ENCODE results near the gene TMEM72.

The TMEM72 gene

GRCh38 chr10:44977287-44978212 is 66.4 kb downstream of the TMEM72 start:
- Histone ChIP-seq H3K4me3 (ENCODE audit: low read depth in 1 of 2, low read length in 2 of 2) (no peak overlapping the region), H3K79me2 (ENCODE audit: insufficient read depth, low read length) (no peaks in the 10 kb centered on the region), H3K27me3 (ENCODE audit: insufficient read depth, low read length, poor library complexity) (no peaks in the 10 kb centered on the region), H2AFZ (ENCODE audit: low read depth, low read length) (no peak overlapping the region), H3K4me1 (ENCODE audit: insufficient read depth, low read length) (peaks cover 29% of the 10 kb centered on the region), H3K9ac (ENCODE audit: low read depth, low read length) (no peak overlapping the region), H3K9me3 (ENCODE audit: insufficient read depth, low read length, severe bottlenecking) (no peaks in the 10 kb centered on the region), H3K4me2 (ENCODE audit: insufficient read depth, low read length) (no peak overlapping the region), H3K36me3 (ENCODE audit: insufficient read depth, low read length) (no peaks in the 10 kb centered on the region), H3K27ac (ENCODE audit: low read length) (no peak overlapping the region), H4K20me1 (ENCODE audit: insufficient read depth, low read length) (no peaks in the 10 kb centered on the region)
- DNase-seq: no peak
- no peak for ATAC-seq (ENCODE audit: insufficient read depth, low read depth)
- TF ChIP-seq EZH2 (IDR thresholded peaks at IDR 0.05; ENCODE audit: borderline replicate concordance, low read depth, low read length, severe bottlenecking): no peak
- TF ChIP-seq, protein P1, sequence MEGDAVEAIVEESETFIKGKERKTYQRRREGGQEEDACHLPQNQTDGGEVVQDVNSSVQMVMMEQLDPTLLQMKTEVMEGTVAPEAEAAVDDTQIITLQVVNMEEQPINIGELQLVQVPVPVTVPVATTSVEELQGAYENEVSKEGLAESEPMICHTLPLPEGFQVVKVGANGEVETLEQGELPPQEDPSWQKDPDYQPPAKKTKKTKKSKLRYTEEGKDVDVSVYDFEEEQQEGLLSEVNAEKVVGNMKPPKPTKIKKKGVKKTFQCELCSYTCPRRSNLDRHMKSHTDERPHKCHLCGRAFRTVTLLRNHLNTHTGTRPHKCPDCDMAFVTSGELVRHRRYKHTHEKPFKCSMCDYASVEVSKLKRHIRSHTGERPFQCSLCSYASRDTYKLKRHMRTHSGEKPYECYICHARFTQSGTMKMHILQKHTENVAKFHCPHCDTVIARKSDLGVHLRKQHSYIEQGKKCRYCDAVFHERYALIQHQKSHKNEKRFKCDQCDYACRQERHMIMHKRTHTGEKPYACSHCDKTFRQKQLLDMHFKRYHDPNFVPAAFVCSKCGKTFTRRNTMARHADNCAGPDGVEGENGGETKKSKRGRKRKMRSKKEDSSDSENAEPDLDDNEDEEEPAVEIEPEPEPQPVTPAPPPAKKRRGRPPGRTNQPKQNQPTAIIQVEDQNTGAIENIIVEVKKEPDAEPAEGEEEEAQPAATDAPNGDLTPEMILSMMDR (IDR thresholded peaks at IDR 0.05; ENCODE audit: borderline replicate concordance, extremely low read depth, low read length, poor library complexity, severe bottlenecking): no peak

- Histone ChIP-seq H3K4me2 (ENCODE audit: insufficient read depth, low read length) (no peak overlapping the region), H3K9me3 (ENCODE audit: insufficient read depth, low read length, severe bottlenecking) (no peaks in the 10 kb centered on the region)
- no peak for DNase-seq
Observed at GRCh38 chr10:44978213-44978569, 67.1 kb downstream of the TMEM72 start.

GRCh38 chr10:44978570-44979280 is 67.6 kb downstream of the TMEM72 start, which contains the start of gene DEPP1:
TSS of gene DEPP1 (minus strand) at chr10:44978809. CDS start at chr10:44978030, 779 bp downstream.
- Histone ChIP-seq H3K4me3 (ENCODE audit: low read depth in 1 of 2, low read length in 2 of 2) (no peak within 1 kb of the TSS), H3K4me2 (ENCODE audit: insufficient read depth, low read length) (no peak within 1 kb of the TSS), H3K79me2 (ENCODE audit: insufficient read depth, low read length) (no peaks in the 10 kb centered on the region), H3K9ac (ENCODE audit: low read depth, low read length) (no peak within 1 kb of the TSS), H3K4me1 (ENCODE audit: insufficient read depth, low read length) (peaks cover 21% of the 10 kb centered on the region), H3K36me3 (ENCODE audit: insufficient read depth, low read length) (no peaks in the 10 kb centered on the region), H3K27ac (ENCODE audit: low read length) (no peak within 1 kb of the TSS), H3K9me3 (ENCODE audit: insufficient read depth, low read length, severe bottlenecking) (no peaks in the 10 kb centered on the region), H4K20me1 (ENCODE audit: insufficient read depth, low read length) (no peaks in the 10 kb centered on the region), H3K27me3 (ENCODE audit: insufficient read depth, low read length, poor library complexity) (no peaks in the 10 kb centered on the region), H2AFZ (ENCODE audit: low read depth, low read length) (no peak within 1 kb of the TSS)
- no peak for DNase-seq
- ATAC-seq (ENCODE audit: insufficient read depth, low read depth): no peak
- TF ChIP-seq, protein P1 (IDR thresholded peaks at IDR 0.05; ENCODE audit: borderline replicate concordance, extremely low read depth, low read length, poor library complexity, severe bottlenecking): no peak
- no peak for TF ChIP-seq EZH2 (IDR thresholded peaks at IDR 0.05; ENCODE audit: borderline replicate concordance, low read depth, low read length, severe bottlenecking)

More at GRCh38 chr10:44978213-44978569, 67.1 kb downstream of the TMEM72 start:
- peaks cover 26% of the 10 kb centered on the region for H3K4me1 ChIP-seq (ENCODE audit: insufficient read depth, low read length)
- no peak overlapping the region for H3K9ac ChIP-seq (ENCODE audit: low read depth, low read length)
- ATAC-seq (ENCODE audit: insufficient read depth, low read depth): no peak
- H3K27ac ChIP-seq (ENCODE audit: low read length): no peak overlapping the region
- H3K27me3 ChIP-seq (ENCODE audit: insufficient read depth, low read length, poor library complexity): no peaks in the 10 kb centered on the region
- H4K20me1 ChIP-seq (ENCODE audit: insufficient read depth, low read length): no peaks in the 10 kb centered on the region
- no peak overlapping the region for H3K4me3 ChIP-seq (ENCODE audit: low read depth in 1 of 2, low read length in 2 of 2)
- no peak for TF ChIP-seq EZH2 (IDR thresholded peaks at IDR 0.05; ENCODE audit: borderline replicate concordance, low read depth, low read length, severe bottlenecking)
- TF ChIP-seq, protein P1 (IDR thresholded peaks at IDR 0.05; ENCODE audit: borderline replicate concordance, extremely low read depth, low read length, poor library complexity, severe bottlenecking): no peak
- H3K79me2 ChIP-seq (ENCODE audit: insufficient read depth, low read length): no peaks in the 10 kb centered on the region
- no peaks in the 10 kb centered on the region for H3K36me3 ChIP-seq (ENCODE audit: insufficient read depth, low read length)
- no peak overlapping the region for H2AFZ ChIP-seq (ENCODE audit: low read depth, low read length)

All from DND-41 (cell line).